ENCODE data around the gene MYT1. TPM values are rescaled to one million over a fixed set of nuclear protein-coding genes. Genes with fewer than 3 reads are reported as not detected.

Gene MYT1
- polyA plus RNA-seq, 1 of the 3 experiments (the other 2 are of a cell fraction): 0.10 TPM

- Histone ChIP-seq H2AFZ (ENCODE audit: low read depth) (no peak overlapping the region), H4K20me1 (ENCODE audit: insufficient read depth) (no peaks in the 10 kb centered on the region), H3K9ac (no peak overlapping the region), H3K9me2 (no peaks in the 10 kb centered on the region), H3K4me1 (ENCODE audit: control insufficient read depth in 1 of 2, insufficient read depth in 2 of 2, low read depth in 1 of 2, low read length in 1 of 2) (peaks cover 15% of the 10 kb centered on the region in 2 experiments; a peak in 2 of 4 replicates), H3K4me2 (no peak overlapping the region), H3K79me2 (ENCODE audit: insufficient read depth) (no peaks in the 10 kb centered on the region), H3K27me3 (ENCODE audit: insufficient read depth) (no peaks in the 10 kb centered on the region; the same call in 1 of the 2 replicates), H3K4me3 (ENCODE audit: low read depth in 2 of 2, low read length in 1 of 2) (no peak overlapping the region), H3K27ac (ENCODE audit: low read depth in 2 of 2, low read length in 1 of 2) (no peak overlapping the region), H3F3A (replicated peaks; ENCODE audit: insufficient read depth) (no peaks in the 10 kb centered on the region), H3K36me3 (replicated peaks in 1 of 2; ENCODE audit: control insufficient read depth in 1 of 2, insufficient read depth in 2 of 2, low read length in 1 of 2) (no peaks in the 10 kb centered on the region), H3K9me3 (no peaks in the 10 kb centered on the region)
- no peak for DNase-seq
- 70% methylated on average over 15 of the region's 17 CpGs for WGBS (ENCODE audit: low lambda C conversion rate)
- POLR2A ChIA-PET: no interaction called here
- CTCF ChIA-PET: no interaction called here
- TF ChIP-seq TCF12 (IDR thresholded peaks at IDR 0.05) (no peak), EZH2phosphoT487 (IDR thresholded peaks at IDR 0.05; ENCODE audit: borderline replicate concordance, low read depth) (no peak)
Measured at GRCh38 chr20:64220891-64221527, 56.8 kb downstream of the MYT1 start.

GRCh38 chr20:64222291-64222735 lies 58.1 kb downstream of the MYT1 start:
- Histone ChIP-seq H3K9ac (no peak overlapping the region), H4K20me1 (ENCODE audit: insufficient read depth) (no peaks in the 10 kb centered on the region), H2AFZ (ENCODE audit: low read depth) (no peak overlapping the region), H3K27me3 (ENCODE audit: insufficient read depth) (no peaks in the 10 kb centered on the region; the same call in 1 of the 2 replicates), H3K9me3 (no peaks in the 10 kb centered on the region), H3F3A (replicated peaks; ENCODE audit: insufficient read depth) (no peaks in the 10 kb centered on the region), H3K79me2 (ENCODE audit: insufficient read depth) (no peaks in the 10 kb centered on the region), H3K9me2 (no peaks in the 10 kb centered on the region), H3K4me1 (ENCODE audit: control insufficient read depth in 1 of 2, insufficient read depth in 2 of 2, low read depth in 1 of 2, low read length in 1 of 2) (peaks cover 7 to 15% of the 10 kb centered on the region in 2 experiments; a peak in 2 of 4 replicates), H3K4me3 (ENCODE audit: low read depth in 2 of 2, low read length in 1 of 2) (no peak overlapping the region), H3K36me3 (replicated peaks in 1 of 2; ENCODE audit: control insufficient read depth in 1 of 2, insufficient read depth in 2 of 2, low read length in 1 of 2) (no peaks in the 10 kb centered on the region), H3K4me2 (no peak overlapping the region), H3K27ac (ENCODE audit: low read depth in 2 of 2, low read length in 1 of 2) (no peak overlapping the region)
- POLR2A ChIA-PET: no interaction called here
- CTCF ChIA-PET: no interaction called here
- DNase-seq: no peak
- TF ChIP-seq GATA2 (CRISPR knock-in tag; IDR thresholded peaks at IDR 0.05): no peak
- TF ChIP-seq MEF2A (IDR thresholded peaks at IDR 0.05; ENCODE audit: borderline replicate concordance, low read depth): no peak
- TF ChIP-seq TCF12 (IDR thresholded peaks at IDR 0.05): no peak
- TF ChIP-seq IRF3 (IDR thresholded peaks at IDR 0.05; ENCODE audit: low read depth, low read length): no peak
- no peak for TF ChIP-seq FOXM1 (IDR thresholded peaks at IDR 0.05; ENCODE audit: low read depth)
- no peak for TF ChIP-seq RFX5 (IDR thresholded peaks at IDR 0.05; ENCODE audit: low read length)
- no peak for TF ChIP-seq SMC3 (IDR thresholded peaks at IDR 0.05; ENCODE audit: low read depth, low read length)
- no peak for TF ChIP-seq FOXJ3 (CRISPR knock-in tag; IDR thresholded peaks at IDR 0.05)
- TF ChIP-seq NFIC (IDR thresholded peaks at IDR 0.05; ENCODE audit: borderline replicate concordance): no peak
- no peak for TF ChIP-seq ZBTB33 (IDR thresholded peaks at IDR 0.05; ENCODE audit: borderline replicate concordance, low read depth)
- TF ChIP-seq EP300 (IDR thresholded peaks at IDR 0.05; ENCODE audit: borderline replicate concordance in 1 of 2, low read depth in 1 of 2, low read length in 1 of 2): no peak
- TF ChIP-seq TAF1 (IDR thresholded peaks at IDR 0.05; ENCODE audit: borderline replicate concordance, low read depth, low read length): no peak
- TF ChIP-seq NRF1 (IDR thresholded peaks at IDR 0.05; ENCODE audit: low read depth, low read length): no peak
- no peak for TF ChIP-seq GABPA (IDR thresholded peaks at IDR 0.05; ENCODE audit: low read depth)
- TF ChIP-seq FOSL2 (IDR thresholded peaks at IDR 0.05; ENCODE audit: borderline replicate concordance, low read depth): no peak
- TF ChIP-seq POLR2AphosphoS5 (IDR thresholded peaks at IDR 0.05; ENCODE audit: low read depth, low read length): no peak
- no peak for TF ChIP-seq EZH2phosphoT487 (IDR thresholded peaks at IDR 0.05; ENCODE audit: borderline replicate concordance, low read depth)
- WGBS (ENCODE audit: low lambda C conversion rate): 55% methylated on average over 4 of the region's 5 CpGs
